ENCODE measurements around the gene ANKFN1.
"Not testable (repeated sequence)": the region's sequence is repeated elsewhere in the genome, so short reads cannot be mapped to it uniquely, and the experiment has no call there.

Gene ANKFN1

DNA sequence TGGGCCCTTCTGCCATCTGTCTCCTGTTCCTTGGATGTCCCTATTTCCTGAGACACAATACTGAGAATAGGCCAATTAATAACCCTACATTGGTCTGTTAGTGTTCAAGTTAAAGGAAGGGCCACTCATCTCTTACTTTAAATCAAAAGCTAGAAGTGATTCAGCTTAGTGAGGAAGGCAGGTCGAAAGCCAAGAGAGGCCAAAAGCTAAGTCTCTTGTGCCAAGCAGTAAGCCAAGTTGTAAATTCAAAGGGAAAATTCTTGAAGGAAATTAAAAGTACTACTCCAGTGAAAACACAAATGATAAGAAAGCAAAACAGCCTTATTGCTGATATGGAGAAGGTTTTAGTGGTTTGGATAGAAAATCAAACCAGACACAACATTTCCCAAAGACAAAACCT is 28.8 kb downstream of the ANKFN1 start:
- no peak for DNase-seq

DNA sequence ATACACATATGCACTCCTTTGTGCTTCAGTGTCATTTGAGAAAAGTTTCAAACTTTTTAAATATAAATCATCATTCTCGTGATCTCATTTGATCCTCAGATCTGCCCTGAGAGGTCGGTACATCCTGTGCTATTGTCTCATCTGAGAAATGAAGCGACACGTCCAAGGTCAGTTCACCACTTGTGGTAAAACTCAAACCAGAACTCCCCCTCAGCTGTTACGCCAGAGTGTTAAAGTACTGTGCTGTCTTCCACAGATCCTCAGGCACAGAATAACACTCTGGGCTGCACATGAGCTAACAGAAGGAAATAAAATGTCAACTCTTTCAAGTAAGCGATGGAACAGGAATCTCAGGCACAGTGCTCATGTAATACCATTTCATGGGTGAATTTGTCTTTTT is 31.4 kb downstream of the ANKFN1 start:
- no peak for DNase-seq

DNA sequence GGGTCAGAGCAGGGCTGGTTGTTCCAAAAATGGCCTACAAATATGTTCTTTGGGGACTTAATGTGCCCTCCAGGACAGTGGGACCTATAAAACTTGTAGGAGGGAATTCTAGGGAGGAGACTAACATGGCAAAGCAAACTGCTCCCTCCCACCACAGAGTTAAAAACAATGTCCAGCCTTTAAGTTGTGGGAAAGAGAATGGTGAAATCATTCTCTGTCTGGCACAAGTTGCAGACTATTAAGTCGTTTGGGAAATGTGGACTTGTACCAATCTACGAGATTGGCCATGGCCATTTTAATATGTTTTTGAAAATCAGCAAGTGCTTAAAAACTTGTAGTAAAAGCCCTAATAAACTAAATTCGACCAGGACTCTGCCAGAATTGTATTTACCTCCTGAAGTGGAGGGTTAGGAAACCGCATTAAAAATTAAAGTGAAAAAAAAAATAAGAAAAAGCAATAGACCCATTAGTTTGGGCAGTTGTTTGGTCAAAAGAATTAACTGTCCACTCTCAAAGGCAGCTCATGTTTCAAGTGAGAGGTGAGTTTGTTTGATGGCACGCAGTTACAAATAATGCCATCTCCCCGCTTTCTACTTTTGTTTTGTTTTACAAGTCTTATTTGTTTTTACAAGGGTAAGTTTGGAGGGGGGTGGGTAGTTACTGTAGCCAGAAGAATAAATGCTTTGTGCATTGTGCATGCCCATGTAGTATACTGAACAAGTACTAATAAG is 32.4 kb downstream of the ANKFN1 start:
- no peak for DNase-seq

DNA sequence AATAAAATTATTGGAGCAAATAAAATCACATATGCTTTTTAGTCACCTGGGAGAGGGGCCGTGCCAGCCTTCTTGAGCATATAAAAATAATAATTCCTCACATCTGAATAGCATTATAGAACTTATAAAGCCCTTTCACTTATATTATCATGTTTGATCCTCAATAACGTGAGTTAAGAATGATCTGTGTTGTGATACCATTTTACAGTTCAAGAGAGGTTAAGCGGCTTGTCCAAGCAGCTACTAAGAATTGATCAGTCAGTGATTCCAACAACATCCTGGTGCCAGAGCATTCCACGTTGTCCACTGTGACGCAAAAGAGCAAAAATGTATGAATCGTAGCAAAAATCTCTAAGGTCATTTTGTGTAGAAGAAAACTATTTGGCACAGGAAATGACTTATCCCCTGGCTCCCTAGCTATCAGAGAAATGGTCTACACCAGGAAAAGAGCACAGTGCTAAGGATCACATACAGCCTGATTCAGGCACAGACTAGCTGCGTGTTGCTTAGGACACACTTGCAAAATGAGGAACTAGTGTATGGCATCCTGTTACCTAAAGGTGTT is 33.0 kb downstream of the ANKFN1 start:
- DNase-seq: no peak

DNA sequence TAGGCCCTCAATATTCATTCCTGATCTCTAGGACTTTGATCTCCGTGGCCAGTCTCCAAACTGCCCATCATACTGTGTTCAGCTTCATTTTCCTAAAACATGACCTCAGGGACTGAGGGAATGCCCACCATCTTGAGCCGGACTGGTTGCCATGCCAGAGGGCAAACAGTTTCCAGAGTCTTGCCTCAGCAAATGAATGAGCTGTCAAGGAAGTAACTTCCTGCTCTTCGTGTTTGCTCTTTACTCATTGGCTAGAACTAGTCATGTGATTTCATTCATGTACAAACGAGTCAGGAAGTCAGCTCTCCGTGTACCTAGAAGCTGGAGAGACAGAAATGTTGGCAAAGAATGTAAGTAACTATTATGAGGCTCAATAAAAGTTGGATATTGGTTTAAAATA is 50.2 kb downstream of the ANKFN1 start:
- DNase-seq: no peak

DNA sequence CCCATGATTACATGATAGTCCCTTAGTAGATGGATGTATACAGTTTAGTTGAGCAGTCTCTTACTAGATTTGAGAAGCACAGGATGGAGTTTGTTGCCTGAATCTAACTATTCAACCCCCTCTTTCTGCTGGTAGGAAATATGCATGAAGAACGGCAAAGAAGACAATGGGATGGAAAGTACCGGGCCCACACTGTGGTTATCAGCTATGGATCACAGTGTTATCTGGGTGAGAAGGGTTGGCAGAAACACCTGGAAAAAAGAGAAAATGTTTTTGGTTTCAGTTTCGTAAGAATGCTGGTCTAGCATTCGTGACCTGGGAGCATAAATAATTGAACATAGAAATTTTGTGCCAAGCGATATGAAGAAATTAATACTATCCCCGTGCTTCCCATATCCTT is 53.1 kb downstream of the ANKFN1 start:
- DNase-seq: no peak

DNA sequence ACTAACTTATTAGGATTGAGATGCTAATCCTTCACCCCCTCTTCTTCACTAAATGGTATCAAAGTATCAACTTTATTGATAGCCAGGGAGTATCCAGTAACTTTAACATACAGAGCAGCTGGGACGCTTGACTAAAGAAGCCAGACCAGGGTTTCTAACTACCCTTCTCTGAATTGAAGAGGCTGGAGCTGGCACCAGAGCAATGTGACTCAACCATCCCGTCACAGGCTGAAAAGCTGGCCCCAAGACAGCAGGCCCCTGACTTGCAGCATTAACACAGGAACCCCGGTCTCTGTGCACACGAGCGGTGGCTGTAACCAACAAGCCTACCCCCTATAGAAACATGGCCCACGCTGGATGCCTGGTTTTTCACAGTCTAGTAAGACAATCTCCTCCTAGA is 59.8 kb downstream of the ANKFN1 start:
- no peak for DNase-seq

DNA sequence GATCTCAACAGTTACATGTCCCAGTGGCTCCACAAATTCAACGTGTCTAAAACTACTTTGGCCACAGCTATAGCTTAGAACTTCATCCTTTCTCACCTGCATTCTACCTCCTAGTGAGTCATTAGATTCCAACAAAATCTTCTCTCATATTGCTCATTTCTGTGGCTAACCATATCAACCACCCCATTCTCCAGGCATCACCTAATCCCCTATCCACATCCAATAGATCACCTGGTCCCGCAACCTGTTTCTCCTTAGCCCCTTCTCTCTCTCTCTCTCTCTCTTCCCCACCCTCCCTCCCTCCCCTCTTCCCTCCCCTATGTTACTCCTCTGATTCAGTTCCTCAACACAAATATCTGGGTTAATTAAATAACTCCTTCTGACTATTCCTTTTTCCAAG is 64.6 kb downstream of the ANKFN1 start:
- DNase-seq: no peak

DNA sequence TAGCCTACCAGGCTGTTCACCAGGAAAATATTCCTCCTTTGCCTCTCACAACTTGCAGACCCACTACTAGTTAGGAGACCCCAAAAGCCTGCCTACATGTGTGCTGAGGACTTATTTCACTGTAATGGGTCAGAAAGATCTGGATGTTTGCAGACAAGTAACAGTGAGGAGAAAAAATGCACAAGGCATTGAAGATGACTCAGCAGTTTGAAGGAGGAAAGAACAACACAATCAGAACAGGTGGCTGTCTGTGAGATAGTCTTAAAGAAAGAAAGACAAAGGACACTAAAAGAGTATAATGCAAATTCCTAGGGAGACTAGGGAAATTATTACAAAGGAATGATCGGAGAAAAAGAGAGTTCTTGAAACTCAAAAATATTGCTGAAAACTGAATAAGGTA is 69.0 kb downstream of the ANKFN1 start:
- no peak for DNase-seq

DNA sequence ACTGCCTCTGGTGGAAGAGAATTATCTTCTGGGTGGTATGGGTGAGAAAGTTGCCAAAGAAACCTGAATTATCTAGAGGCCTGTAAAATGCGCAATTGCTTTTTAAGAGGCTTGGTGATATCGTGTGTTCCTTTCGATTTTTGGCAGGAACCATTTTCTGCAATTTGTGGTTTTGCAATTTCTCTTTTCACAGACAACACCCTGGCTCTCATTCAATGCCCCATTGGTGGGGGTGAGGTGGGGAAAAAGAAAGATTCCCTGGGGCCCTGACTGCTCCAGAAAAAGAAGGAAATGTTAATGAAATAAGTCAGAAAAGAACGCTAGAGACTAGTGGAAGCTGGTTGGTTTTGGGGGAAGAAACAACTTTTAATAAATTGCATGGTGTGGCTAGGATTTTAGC is 77.4 kb downstream of the ANKFN1 start:
- no peak for DNase-seq

DNA sequence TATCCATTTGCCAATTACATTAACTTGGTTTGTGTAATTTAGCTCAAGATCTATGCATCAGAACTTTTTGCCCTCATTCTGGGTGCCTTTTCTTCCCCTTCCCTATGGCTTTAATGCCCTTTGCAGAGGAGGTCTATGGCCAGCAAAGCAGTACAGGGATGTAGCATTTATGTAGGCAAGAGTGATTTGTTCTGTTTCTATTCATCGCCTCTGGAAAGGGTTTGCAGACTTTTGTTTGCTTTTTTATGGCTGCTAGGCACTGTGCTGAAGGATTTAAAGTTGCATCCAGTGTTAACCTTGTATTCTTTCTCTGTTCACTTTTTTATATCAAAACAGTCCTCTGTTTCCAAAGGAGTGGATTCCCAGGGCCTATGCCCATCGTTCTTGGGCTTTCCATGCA is 78.0 kb downstream of the ANKFN1 start:
- DNase-seq: no peak

DNA sequence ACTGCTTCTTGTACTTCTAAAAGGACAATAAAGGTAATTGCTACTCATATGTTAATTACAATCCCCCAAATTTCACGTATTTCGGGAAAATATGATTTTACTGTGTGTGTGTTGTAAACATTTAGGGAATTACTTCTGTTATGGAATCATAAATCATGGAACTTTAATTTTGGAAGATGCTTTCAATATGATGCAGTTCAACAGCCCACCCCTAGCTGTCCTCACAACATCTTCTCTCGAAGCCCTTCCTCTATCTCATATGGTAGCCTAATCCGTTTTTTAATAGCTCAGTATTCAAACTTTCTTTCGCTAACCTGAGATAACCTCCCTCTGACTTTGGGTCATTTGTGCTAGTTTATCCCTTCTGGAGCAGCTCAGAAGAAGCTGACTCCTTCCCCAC is 78.4 kb downstream of the ANKFN1 start:
- no peak for DNase-seq

DNA sequence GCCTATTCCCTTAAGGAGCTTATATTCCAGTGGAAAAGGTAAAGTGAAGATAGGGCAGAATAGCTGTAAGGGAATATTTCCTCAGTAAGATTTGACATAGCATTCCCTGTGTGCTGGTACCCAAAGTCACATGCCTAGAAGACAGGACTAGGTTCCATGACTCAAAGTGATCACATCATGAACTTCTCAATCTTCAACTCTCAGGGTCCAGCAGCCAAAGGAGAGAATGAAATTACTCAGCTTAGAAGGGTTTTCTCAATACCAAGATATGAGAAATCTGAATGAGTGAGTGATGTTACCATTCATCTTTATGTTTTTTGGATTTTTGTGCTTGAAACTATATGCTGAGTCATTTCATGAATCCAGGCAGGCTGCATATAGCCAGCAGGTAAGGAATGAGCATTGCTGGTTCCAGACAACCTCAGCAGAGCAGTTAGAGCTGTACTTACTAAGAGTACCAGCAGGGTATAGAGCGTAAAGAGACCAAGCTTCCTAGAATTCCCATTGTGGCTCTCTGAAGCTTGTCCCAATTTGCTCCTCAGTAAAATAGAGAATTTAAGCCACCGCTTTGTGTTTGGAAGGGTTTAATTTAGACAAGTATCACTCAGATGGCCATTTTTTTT is 91.1 kb downstream of the ANKFN1 start:
- DNase-seq: no peak

DNA sequence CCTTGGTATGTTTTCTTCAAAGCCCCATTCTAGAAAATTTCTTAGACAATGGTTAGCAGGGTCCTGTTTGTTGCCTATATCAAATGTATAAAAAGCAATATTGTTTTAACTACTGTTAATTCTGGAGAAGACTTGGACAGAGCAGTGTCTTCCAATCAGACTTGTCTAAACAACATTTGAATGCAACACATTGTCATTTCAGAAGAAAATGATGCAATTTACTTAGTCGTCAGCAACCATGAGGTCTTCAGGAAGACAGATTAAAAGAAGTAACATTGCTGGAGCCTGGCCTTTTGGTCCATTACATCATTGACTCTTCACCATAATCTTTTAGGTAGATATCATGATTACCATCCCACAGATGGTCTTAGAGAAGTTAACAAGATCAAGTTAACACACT is 94.5 kb downstream of the ANKFN1 start:
- no peak for DNase-seq

DNA sequence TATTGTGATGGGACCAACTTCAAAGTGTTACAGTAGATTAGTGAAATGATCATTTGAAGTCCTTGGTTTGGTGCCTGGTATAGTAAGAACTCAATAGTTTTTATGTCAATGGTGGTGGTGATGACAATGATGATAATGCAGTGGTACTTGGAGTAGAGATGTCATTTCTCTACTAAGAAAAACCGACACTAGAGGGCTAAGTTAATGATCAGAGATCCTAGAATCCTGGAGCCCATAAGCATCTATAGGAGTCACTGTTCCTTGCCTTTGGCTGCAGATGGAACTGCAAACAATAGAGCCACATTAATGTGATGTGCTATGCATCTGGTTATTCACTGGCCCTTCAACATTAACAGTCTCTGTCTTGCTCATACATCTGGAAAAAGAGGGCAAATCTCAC is 103.8 kb downstream of the ANKFN1 start:
- DNase-seq: no peak

DNA sequence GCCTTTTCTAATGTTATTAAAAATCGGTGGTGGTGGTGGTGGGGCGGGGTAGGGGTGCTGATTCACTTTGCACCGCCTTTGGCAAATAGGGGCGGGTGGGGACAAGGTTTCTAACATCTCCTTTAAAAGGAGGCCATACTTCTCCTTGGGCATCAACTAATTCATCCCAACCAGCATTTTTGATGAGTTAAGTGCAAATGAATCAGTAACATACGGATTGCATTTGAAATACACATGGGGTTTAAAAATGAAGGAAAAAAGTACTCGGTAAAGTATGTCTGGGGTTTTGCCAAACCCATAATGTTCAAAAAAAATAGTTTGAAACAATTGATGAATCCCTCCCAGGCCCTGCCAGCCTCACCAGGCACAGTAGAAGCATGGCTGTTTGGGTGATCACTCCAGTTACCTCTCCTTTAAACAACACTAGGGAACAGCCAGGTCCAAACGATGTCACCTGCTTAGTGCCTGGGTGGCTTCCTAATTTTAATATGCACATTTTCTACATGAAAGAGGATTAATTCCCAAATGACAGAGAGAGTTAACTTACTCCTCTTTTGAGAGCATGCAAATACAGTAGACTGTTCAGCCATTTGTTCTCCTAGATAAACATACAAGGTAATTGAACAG is 107.2 kb downstream of the ANKFN1 start:
- DNase-seq: no peak

DNA sequence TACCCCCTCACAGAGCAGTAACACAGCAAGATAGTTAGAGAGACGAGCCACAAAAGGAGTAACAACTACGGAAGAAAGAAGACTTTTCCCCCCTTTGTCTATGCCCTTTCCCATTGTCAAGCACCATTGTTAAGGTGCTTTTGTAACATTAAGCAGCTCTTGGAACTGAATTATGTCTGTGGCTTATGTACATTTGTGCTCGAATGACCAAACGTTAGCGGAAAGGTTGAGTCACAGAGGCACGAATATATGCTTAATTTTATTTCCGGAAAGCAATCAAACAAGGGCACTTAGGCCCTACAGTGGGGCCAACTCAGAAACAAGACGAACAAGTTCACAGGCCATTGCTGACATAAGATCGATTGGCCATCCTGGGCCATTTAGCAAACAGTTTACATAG is 109.5 kb downstream of the ANKFN1 start:
- DNase-seq: no peak

DNA sequence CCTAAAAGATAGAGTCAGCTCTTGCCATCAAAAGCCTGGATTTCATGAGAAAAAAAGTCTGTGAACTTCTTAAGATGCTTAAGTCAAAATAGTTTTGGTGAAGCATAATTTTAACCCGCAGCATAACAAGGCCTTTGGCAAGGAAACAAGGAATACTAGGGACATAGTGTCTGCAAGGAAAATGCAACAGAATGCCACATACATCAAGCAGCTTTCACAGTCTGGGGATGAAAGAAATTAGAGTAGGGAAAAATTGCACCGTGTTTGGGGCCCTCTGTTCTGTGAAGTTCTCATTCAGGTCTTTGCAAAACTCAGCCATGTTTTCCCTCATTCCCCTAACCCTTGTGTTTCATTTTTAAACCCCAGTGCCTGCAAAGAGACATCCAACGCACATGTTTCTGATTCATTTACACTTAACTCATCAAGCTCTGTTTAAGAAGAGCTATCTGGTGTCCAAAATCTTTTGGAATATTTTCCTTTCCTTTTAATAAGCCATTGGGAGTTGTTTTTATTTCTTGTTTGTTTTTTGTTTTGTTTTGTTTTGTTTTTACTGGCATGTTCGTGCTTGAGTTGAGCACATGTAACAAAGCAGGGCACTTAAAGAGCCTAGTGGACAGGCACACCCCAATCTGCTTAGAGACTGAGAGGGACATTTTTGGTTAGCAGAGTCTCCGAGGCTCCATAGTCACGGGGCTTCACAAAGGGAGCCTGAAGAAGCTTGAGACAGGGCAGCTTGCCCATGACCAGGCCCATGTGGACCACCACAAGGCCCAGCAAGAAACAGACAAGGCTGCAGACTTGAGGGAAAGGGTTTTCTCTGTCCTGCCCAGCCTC is 116.5 kb downstream of the ANKFN1 start:
- no peak for DNase-seq

DNA sequence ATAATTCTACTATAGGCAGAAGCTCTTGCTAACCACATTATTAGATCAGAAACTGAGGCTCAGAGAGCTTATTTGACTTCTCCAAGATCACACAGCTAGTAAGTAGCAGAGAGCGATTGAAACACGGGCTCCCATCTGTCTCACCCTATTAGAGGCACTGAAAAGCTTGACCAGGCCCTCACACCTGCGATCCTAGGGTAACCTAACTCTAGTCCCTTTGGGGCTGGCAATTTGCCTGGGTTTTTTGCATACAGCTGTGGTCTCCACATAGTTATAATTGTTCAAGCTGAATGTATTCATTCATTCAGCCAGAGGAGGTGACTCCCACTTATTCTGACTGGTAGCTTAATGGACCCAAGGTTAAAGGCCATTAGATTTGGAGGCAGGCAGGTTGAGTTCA is 121.2 kb downstream of the ANKFN1 start:
- DNase-seq: no peak

DNA sequence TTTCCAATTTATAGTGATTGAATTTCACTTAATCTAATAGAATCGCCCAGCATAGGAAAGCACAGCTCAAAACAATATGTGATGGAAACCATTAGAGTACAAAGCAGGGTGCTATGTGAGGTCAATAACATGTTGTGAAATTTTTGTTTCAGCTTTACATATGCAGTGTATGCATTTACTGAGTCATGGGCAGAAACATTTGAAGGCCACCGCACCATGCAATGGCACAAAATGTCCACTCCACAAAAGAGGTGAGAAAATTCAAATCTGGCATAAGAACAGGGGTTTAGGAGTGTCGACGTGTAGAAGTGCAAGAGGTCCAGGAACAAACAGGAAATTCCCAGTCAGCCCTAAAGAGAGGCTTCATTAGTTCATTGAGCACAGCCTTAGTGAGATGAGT is 131.2 kb downstream of the ANKFN1 start:
- DNase-seq: no peak

DNA sequence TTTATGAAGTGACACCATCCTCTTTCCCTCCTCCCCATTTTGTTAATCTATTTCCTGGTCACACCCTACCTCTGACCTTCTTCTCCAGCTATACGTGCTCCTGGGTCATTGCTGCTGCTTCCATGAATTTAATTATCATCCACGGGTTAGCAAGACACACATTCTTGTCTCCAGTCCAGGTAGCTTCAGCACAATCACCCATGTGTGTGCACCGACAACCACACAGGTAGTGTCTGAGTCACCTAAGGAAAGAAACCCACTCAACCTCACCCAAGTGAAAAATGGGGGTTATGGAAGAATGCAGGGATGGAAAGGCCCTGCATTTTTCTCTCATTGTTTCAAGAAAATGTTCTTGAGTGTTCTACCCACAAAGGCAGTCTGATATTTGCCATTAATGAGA is 135.5 kb downstream of the ANKFN1 start:
- DNase-seq: not testable (repeated sequence)

DNA sequence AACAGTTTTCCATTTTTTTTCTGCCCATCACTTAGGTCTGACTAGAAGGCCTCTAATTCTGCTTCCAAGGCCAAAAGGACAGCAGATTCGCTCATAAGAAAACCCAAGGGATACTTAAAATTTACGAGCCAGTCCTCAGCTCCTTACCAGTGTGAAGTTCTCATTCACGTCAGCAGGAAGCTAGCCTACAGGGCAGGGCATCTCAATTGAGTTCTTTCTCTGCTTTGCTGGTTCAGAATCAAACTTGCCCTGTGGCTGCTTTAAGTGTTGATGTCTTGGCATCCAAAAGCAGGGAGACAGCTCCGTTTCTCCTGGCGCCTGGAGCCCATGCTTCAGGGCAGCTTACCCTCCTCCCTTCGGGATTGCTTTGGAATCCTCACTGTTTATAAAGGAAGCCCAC is 136.0 kb downstream of the ANKFN1 start:
- DNase-seq: no peak

DNA sequence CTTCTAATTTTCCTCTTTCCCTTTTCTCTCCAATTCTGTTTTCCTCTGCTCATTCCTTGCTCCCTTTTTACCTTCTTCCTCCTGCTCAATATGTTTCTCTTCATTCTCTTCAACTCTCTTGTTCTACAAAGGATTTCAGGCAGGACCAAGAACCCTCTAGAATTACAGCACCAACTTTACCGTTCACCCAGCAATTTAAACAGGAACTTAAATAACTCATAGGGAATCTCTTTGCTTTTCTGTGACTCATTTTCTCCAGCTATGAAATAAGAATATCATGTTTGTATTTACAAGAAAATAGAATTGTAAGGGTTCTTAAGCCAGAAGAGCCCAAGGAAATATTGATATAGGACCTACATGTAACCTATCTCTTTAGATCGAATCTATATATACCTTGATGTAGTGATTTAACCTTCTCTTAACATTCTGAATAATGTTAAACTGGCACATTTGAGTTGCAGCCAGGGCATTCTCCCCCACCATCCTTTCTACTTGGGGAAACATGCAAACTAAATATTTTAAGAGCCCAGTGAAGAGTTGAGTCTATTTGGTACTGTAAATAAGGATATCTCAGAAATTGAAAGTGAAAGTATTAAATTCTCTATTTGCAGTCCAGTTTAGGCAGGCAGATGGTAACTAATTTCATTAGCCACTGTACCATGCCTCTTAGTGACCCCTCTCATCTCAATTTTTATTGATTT is 137.0 kb downstream of the ANKFN1 start:
- no peak for DNase-seq

Measured in NCI-H1048 (cell line).